Anterior cingulate cortex (tissue), 58 donors: ENCODE measurements around the gene CSMD2.

Source experiments
- DNase-seq, 58 donors: peaks; one replicate each; lab custom pipeline; 2025; lab: John Stamatoyannopoulos, UW

Gene CSMD2

DNA sequence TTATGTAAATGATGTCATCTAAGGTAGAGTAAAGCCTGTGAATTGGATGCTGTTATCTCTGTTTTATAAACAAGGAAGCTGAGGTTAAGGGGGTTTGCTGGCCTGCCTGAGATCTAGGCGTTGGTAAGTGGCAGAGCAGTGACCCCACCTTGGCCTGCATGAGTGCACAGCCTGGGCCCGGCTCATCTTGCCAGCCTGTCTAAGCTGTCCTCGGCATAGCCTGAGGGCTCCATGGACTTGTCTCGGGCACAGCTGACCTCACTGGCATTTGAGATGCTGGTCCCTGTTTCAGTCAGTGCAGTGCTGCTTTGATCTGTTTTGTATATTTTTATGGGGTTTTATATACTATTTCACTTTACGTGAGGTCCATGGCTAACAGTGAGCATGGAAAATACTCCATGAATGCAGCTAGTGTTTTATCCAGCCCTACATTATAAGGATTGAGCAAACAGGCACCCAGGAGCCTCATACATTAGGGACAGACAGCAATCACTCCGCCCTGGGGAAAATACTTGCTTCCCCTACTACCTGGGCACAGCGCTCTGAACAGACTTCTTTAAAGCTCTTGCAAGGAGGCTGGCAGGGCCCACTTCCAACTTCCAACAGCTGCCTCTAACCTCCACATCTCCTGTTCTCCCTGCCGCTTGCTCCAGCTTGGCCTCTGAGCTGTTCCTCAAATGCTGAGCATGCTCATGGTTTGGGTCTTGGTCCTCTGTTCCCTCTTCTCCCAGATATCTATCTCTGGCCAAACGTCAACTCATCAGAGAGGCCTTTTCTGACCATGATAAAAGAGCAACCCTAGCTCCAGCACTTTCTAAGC is 451.8 kb downstream of the CSMD2 start:
- DNase-seq: no peak

- no peak for DNase-seq
Measured at GRCh38 chr1:33712186-33712585, 452.8 kb downstream of the CSMD2 start.

DNA sequence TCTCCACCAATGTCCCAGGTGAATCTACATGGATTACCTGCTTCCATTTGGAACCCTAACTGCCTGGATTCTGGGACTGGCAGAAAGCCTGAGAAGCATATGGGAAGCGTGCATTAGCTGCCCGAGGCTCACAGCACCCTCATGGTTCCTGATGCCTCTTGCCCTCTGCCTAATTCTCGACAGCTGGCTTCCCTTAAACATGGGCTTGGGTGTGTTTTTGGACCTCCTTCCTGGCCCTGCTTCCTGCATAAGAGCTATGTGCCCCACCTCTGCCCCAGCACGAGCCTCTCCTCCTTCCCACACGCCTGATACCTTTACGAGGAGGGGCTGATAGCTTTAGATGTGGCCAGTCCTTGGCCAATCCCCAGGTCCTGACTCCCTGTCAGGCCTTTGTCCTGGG is 453.5 kb downstream of the CSMD2 start:
- no peak for DNase-seq

- DNase-seq: no peak
Measured at GRCh38 chr1:33710967-33711366, 454.1 kb downstream of the CSMD2 start.

DNA sequence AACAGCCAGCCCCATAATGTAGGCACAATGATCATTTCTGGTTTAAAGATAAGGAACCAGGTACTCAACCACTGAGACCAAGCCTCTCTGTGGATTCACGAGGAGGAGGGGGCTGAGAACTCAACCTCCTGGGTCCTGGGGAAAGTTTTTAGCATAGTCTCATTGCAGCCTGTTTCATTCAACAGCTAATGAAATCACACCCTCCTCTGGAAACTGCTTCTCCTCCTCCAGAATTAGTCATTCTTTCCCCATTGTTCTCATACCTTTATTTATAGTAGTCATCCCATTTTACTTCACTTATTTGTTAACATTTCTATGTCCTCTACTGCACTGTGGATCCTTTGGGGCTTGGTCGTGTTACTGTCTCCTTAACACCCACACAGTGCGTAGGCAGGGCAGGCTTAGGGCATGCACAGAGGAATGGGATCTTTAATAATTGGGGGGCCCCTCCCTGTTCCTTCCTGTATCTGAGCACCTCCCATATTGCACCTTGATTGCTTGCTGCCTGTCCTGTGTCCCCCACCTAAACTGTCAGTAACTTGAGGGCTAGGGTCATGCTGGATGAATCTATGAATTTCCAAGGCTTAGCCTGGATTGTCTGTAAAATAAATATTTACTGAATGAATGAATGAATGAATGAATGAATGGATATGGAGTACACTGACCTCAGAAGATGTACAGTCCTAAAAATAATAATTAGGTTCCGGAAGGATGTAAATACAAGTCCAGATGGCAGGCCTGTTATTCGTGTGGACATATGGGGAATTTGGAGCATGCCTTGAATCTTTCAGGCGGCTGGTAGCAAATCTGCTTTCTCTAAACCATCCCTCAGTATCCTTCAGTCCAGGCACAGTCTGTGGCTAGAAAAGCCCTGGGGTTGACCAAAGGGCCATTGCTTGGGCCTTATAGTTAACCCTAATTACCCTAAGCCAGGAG is 455.0 kb downstream of the CSMD2 start:
- peak in 1 of 58 donors; percentile 15 for DNase-seq

GRCh38 chr1:33709174-33709782 is 455.8 kb downstream of the CSMD2 start:
- no peak for DNase-seq

DNA sequence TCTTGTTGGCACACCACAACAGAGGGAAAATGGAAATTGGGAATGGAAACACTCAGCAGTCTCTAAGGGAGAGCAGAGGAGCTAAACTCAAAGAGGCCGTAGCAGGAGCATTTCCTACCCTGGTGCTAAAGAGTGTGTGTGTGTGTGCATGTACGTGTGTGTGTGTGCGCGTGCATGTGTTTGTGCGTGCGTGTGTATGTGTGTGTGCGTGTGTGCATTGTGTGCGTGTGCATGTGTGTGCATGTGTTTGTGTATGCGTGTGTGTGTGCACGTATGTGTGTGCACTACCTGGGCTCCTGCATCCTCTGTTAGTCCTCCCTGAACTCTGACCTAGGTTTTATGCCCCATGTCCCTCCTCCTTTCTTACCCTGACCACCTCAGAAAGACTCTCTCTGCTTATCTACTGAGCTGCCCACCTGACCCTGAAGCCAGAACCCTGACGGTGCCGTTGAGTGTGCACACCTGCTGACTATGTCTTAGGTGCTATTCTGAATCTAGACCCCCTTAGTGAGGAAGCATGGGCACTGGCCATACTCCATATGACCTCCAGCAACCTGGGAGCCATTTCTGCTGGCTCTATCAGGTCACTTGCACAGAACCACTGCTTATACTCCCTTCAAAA is 458.3 kb downstream of the CSMD2 start:
- DNase-seq: no peak

- no peak for DNase-seq
Measured at GRCh38 chr1:33703464-33703863, 461.6 kb downstream of the CSMD2 start.

GRCh38 chr1:33698361-33699035 is 466.5 kb downstream of the CSMD2 start:
- no peak for DNase-seq

- no peak for DNase-seq
Measured at GRCh38 chr1:33697816-33698215, 467.2 kb downstream of the CSMD2 start.

GRCh38 chr1:33696962-33697361 is 468.1 kb downstream of the CSMD2 start:
- DNase-seq: no peak

DNA sequence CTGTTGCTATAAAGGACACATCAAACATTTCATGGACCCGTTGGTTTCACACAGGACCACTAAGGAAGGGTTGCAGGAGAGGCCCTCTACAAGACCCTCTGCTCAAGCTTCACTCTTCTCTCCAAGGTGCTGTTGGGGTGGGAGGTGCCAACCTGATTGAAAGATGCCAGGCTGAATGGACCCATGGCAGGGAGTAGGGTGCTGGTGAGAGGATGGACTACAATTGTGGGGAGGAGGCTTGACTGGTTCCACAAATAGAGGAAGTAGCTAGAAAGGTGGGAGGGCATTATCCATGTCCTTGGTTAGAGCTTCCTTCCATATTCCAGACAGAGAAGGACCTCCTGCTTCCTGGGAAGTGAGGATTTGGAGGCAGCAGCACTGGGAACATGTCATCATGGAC is 468.7 kb downstream of the CSMD2 start:
- DNase-seq: no peak

DNA sequence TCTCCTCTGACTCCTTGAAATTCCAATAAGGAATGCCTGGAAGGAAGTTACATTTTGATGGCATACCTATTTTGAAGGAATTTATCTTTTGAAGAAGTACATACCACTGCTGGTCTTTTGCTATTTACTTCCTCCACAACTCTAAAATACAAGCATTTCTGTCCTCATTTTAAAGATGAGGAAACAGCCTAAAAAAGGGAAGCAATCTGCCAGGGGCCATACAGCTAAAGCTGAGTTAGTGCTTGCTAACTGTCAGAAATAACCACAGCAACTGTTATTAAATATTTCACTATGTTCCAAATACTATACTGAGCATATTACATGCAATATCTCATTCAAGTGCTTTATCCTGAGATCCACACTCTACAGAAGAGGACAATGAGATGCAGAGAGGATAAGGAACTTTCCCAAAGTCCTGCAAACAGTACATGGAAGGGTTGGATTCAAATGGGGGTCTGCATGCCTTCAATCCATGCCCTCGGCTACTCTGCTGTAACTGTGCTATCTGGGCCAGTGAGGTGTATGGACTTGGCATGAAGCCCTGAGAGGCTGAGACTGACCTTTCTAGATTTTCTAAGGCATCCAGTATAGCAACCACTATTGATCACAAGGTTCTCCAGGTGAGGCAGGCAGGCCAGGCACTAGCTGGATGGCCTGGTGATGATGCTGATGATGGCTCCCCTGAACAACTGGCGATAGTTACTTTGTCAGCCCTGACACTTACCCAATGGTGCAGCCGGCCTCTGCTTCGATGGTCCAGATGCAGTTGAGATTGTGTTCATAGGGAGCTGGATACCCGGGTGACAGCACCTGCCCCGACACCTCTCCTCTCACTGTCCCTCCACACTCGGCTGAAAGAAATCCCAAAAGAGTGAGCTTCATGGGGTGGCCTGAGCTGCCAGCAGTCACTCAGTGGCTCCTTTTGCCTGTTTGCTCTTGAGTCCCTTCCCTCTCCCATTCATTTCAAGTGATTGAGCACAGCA is 472.5 kb downstream of the CSMD2 start:
- no peak for DNase-seq

GRCh38 chr1:33687000-33687399 is 478.0 kb downstream of the CSMD2 start:
- no peak for DNase-seq

- DNase-seq: no peak
Measured at GRCh38 chr1:33686551-33686950, 478.5 kb downstream of the CSMD2 start.

GRCh38 chr1:33685256-33685655 is 479.8 kb downstream of the CSMD2 start:
- peak in 2 of 58 donors; percentile 3 to 4 for DNase-seq

GRCh38 chr1:33684396-33685179 is 480.4 kb downstream of the CSMD2 start:
- no peak for DNase-seq

DNA sequence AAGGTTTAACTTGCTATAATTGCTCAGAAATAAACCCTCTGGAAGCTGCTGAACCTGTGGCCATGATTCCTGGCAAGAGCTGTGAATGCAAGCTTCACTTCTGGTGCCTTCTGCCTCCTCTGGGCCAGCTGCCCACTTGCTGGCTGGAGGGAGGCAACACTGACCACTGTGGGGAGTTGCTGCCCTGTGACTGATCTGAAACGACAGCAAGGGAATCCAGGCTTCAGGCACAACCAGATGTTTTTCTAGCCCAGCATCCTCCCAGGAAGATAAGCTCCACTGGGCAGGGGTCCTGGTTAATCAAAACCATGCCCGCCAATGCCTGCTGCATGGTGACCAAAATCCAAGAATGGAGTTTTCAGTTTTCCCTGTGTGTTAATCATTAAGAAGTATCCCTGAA is 481.1 kb downstream of the CSMD2 start:
- DNase-seq: peak in 23 of 58 donors; percentile 2 to 55 (median 16)
